ENCODE measurements around the gene ADGRG7. TPM values are rescaled to one million over a fixed set of nuclear protein-coding genes. Genes with fewer than 3 reads are reported as not detected.
"Not testable (repeated sequence)": the region's sequence is repeated elsewhere in the genome, so short reads cannot be mapped to it uniquely, and the experiment has no call there.

The ADGRG7 gene
- total RNA-seq, 3 donors from 2014 or later, result not detected

DNA sequence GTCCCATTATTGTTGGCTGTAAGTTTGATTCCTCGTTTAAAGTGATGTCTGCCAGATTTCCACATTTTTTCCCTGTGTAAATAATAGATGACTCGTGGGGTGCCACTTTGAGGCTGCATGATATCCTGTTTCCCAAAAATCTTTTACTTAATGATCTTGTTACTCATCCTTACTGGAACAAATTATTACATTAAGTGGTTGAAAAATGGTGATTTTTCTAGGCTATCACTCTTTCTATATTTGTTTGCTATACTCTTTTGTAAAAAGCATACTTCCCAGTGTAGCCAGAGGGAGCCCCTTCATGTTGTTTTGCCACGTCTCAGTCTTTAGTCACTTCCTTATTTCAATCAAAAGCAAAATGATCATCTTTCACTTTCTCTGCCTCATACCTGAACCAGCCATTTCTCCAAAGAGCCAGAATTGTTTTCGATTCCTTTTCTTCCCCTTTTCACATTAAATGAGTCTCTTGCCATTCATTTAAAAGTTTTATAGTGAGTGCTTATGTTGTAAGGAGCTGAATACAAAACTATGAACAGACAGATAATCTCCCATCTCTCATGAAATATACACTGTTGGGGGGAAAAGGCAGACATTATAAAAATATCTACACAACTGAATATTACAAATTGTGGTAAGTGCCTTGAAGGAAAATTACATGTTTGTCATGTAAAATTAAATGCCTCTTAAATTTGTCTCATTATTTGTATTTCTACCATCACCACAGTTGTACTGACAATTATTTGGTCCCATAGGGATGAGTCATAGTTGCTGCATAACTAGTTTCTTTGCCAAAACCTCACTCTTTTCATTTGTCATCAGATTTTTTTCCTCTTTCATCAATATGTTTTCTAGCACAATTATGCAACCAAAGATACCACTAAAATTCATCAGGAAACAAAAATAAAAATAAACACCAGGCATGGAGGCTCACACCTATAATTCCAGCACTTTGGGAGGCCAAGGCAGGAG lies 41.5 kb downstream of the ADGRG7 start:
- Histone ChIP-seq H3K27ac (peak overlapping the region in 1 of 2 donors; percentile 56), H3K27me3 (no peaks in the 10 kb centered on the region), H3K4me3 (no peak overlapping the region), H3K9me3 (no peaks in the 10 kb centered on the region), H3K36me3 (no peaks in the 10 kb centered on the region), H3K4me1 (no peaks in the 10 kb centered on the region)
- no peak for DNase-seq (ENCODE audit: low spot score in 2 of 2)
- no peak for TF ChIP-seq CTCF (IDR thresholded peaks at IDR 0.05)
- intact Hi-C loops (cut with DNase I; ENCODE audit: low total_unique reads), result no loop called here

DNA sequence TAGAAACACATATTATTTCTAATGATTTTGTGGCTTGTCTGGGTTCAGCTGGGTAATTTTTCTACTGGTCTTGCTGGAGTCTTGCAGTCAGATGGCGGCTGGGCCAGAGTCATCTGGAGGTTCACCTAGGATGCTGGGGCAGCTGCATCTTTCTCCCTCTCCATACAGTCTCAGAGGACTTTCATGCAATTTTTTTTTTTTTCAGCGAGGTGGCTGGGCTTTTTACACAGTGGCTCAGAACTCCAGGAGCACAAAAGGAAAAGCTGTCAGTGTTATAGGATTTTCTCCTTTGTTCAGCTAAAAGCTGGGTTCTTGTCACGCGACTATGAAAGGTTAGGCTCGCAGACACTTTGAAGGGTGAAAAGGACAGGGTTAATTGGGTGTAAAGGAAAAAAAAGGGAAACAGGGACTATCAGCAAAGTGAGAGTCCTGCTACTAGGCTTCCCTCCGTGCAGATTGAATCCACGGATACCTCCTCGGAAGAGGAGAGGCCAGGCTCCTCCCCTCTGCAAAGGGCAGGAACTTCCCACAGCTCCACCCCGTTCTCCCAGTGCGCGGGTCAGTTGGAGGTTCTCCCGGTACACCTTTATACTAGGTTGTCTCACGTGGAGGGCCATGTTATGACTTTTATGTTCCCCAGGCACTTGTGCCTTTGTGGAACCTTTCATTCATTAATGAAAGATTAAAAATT lies 44.3 kb downstream of the ADGRG7 start:
- Histone ChIP-seq H3K27me3 (no peaks in the 10 kb centered on the region), H3K36me3 (no peaks in the 10 kb centered on the region), H3K27ac (no peak overlapping the region), H3K4me3 (no peak overlapping the region), H3K9me3 (no peaks in the 10 kb centered on the region), H3K4me1 (no peaks in the 10 kb centered on the region)
- intact Hi-C loops (cut with DNase I; ENCODE audit: low total_unique reads), result no loop called here
- no peak for DNase-seq (ENCODE audit: low spot score in 2 of 2)
- TF ChIP-seq POLR2AphosphoS5 (IDR thresholded peaks at IDR 0.05), result no peak
- no peak for TF ChIP-seq CTCF (IDR thresholded peaks at IDR 0.05)
- no peak for TF ChIP-seq POLR2A (IDR thresholded peaks at IDR 0.05)

DNA sequence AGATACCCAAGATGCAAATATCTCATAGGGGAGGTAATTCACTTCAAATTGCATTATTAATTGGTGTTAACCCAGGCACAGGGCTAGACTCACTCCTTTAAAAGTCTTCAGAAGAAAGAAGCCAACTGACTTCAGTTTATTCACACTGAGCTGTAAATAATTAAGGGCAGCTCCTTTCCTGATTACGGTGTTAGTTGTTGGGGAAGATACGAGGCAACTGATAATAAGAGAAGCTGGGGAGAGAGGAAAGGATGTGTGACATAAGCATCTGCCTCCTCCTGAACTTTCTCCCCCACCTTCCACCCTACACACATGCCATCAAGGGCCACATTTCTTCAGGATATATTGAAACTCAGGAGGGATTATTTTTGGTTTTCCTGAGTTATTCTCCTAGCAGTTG lies 47.5 kb downstream of the ADGRG7 start:
- no peak for DNase-seq (ENCODE audit: low spot score in 2 of 2)
- no peaks in the 10 kb centered on the region for H3K27me3 ChIP-seq
- TF ChIP-seq CTCF (IDR thresholded peaks at IDR 0.05), result no peak
- TF ChIP-seq POLR2AphosphoS5 (IDR thresholded peaks at IDR 0.05), result no peak
- TF ChIP-seq POLR2A (IDR thresholded peaks at IDR 0.05), result no peak
- no peaks in the 10 kb centered on the region for H3K4me1 ChIP-seq
- no peaks in the 10 kb centered on the region for H3K36me3 ChIP-seq
- H3K9me3 ChIP-seq, result no peaks in the 10 kb centered on the region
- no peak overlapping the region for H3K4me3 ChIP-seq
- H3K27ac ChIP-seq, result no peak overlapping the region
- intact Hi-C loops (cut with DNase I; ENCODE audit: low total_unique reads), result no loop called here

- H3K27ac ChIP-seq; DNase-seq (ENCODE audit: low spot score in 2 of 2); intact Hi-C loops (cut with DNase I; ENCODE audit: low total_unique reads): not testable (repeated sequence)
Measured at GRCh38 chr3:100661294-100661693, 51.9 kb downstream of the ADGRG7 start.

DNA sequence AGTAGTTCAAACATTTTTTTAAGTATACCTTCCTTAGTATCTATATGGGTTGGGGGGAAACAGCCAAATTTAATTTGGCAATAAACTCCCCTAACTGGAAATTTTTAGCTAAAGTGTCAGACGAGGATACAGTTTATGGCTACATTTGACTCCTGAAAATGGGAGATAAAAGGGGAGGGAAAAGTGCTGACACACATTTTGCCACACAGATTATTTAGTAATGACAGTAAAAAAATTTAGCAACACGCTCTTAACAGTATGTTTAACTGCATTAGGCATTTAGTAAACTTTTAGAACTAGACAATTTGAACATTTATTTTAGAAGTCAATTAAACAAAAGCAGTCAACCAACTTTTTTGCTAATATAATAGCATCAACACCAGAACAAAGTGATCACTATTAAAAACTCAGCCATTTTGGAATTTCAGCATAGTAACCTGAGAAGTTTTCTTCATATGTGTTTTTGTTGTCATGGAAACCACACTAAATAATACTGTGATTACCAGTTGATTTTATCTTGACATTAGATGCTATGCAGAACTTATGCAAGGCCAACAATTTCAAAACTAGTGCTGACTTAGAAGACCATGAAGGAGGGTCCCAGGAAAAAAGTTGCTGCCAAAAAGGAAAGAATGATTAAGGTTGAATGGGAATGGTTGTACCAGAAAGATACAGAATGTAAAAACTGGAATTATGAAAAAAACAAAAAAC lies 52.9 kb downstream of the ADGRG7 start:
- no peaks in the 10 kb centered on the region for H3K4me1 ChIP-seq
- no peak overlapping the region for H3K4me3 ChIP-seq
- no peaks in the 10 kb centered on the region for H3K27me3 ChIP-seq
- no peak for DNase-seq (ENCODE audit: low spot score in 2 of 2)
- no peaks in the 10 kb centered on the region for H3K9me3 ChIP-seq
- TF ChIP-seq POLR2AphosphoS5 (IDR thresholded peaks at IDR 0.05), result no peak
- no peak for TF ChIP-seq CTCF (IDR thresholded peaks at IDR 0.05)
- no peak for TF ChIP-seq POLR2A (IDR thresholded peaks at IDR 0.05)
- H3K36me3 ChIP-seq, result no peaks in the 10 kb centered on the region
- intact Hi-C loops (cut with DNase I; ENCODE audit: low total_unique reads), result no loop called here
- H3K27ac ChIP-seq, result no peak overlapping the region

More at GRCh38 chr3:100661294-100661693, 51.9 kb downstream of the ADGRG7 start:
- H3K4me3 ChIP-seq, H3K36me3 ChIP-seq, H3K9me3 ChIP-seq, H3K27me3 ChIP-seq, H3K4me1 ChIP-seq: not testable (repeated sequence)

Data from breast epithelium (tissue), 4 donors.